A172 (cell line): ENCODE data around the gene ARHGEF38. TPM values are rescaled to one million over a fixed set of nuclear protein-coding genes. Genes with fewer than 3 reads are reported as not detected.

ENCODE experiments used
- DNase-seq: peaks from one replicate; pipeline ENCODE4 v3.0.0-alpha.2; 2015; ENCODE audit warnings: low spot score
- total RNA-seq: library from RNA; depleted of rRNA; stranded (reverse); fragments of >200 nt; shearing (Covaris generic); gene quantifications from 2 replicates; pipeline ENCODE4 v1.2.3, GENCODE V29; 2014

The ARHGEF38 gene
- total RNA-seq, 1 experiment from 2014 or later: not detected

DNA sequence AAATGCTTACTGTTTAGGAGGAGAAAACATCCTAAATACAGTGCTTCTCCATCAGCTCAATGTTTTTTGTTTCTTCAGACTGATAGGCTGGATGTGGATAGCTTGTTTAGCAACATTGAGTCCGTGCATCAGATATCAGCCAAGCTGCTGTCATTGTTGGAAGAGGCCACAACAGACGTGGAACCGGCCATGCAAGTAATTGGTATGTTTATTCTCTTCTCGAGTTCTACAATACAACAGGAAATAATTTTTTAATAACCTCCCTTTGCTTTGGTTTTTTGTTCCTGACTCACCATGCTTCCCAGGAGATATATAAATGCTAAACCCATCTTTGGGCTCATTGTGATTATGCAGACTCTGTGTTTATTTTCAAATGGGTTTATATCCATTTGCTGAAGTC is 60.9 kb downstream of the ARHGEF38 start:
- DNase-seq: no peak

- DNase-seq: no peak
These were observed 66.9 kb downstream of the ARHGEF38 start for GRCh38 chr4:105619188-105619931.

- peak; percentile 92 for DNase-seq
These were observed 68.4 kb downstream of the ARHGEF38 start for GRCh38 chr4:105620640-105621323.

GRCh38 chr4:105622269-105622668 is 69.8 kb downstream of the ARHGEF38 start:
- no peak for DNase-seq

- DNase-seq: no peak
These were observed 70.7 kb downstream of the ARHGEF38 start for GRCh38 chr4:105623099-105623498.

DNA sequence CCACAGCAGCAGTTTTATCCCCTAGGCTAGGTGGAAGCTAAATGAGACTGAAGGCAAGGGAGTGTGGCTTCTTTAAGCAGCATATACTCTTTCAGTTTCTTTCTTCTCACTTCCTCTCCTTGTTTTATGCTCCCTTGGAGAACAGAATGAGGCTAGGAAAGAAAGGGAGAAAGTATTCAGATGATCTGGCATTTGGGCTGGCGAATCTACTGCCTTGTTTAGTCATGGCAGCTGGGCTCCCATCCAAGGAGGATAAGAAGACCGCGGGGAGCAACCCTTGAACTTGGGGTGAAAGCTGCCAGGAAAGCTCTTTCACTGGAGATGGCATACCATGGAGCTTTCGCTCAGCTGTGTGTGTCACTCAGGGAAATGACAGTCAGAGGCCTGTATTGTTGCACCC is 72.1 kb downstream of the ARHGEF38 start:
- peak; percentile 80 for DNase-seq

DNA sequence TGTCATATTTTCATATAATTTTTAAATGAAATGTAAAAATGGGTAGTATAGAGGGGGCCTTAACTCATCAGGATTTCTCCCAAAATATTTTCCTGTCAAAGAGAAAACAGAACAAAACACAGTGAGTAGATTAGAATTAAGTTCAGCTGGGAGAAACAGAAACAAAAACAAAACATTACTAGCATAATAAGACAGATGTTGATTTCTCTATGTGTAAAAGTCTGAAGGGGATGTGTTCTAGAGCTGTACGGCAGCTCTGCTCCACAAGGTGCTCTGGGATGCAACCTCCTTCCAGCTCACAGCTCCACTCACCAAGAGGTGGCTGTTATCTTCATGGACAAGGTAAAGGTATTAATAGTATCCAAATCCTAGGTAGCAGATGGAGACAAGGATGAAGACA is 72.8 kb downstream of the ARHGEF38 start:
- no peak for DNase-seq

GRCh38 chr4:105626846-105627245 is 74.4 kb downstream of the ARHGEF38 start:
- no peak for DNase-seq

DNA sequence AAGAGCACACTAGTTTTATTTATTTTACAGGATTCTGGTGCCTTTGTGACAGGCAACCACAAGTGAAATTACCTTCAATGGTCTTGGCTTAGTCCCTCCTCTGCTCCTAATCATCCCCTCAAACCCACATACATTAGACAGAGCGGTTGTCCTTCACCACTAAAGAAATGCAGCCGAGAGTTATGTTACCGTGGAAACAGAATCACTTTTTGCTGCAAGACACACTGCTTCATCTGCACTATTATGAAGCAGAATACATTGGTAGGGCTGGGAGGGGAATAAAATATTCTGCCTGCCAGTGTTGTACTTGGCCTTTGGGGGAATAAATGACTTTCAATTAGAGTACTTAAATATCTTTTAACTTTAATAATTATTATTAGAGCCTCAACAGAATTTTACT is 75.2 kb downstream of the ARHGEF38 start:
- DNase-seq: no peak

DNA sequence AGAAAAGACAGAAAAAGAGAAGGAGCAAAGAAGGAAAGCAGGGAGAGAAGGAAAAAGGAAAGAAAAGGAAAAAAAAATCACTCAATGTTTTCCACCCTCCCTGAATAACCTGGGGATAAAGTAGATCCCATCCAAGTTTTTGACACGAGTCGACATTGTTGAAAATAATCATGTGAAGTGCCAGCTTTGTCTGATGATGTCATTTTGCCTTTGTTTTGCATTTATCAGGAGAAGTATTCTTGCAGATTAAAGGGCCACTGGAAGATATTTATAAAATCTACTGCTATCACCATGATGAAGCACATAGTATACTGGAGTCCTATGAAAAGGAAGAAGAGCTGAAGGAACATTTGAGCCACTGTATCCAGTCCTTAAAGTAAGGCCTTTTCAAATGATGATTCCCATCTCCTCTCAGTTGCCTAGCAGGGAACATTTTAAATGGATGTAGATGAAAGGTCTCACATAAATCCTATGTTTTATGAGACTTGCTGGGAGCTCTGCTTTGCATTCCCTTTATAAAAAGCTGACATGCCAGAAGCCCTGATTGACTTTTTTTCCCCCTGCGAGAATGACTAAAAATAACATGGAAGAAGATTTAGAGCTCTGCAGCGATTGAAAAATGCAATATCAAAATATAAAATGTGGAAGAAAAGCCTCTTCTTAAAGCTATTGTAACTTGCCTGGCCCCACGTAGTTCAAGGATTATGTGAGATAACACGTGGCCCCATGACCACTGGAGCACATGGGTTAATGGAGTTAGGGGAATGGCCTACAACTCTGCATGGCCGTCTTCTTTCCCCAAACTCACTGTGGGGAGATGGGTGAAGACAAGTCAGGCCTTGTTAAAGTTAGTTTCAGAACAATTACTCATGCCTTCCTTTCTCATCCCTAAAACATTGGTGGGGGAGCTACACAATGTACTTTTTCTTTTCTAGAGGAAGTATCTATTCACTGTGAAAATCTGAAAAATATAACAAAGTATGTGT is 78.5 kb downstream of the ARHGEF38 start:
- no peak for DNase-seq

- no peak for DNase-seq
These were observed 79.5 kb downstream of the ARHGEF38 start for GRCh38 chr4:105631818-105632400.

DNA sequence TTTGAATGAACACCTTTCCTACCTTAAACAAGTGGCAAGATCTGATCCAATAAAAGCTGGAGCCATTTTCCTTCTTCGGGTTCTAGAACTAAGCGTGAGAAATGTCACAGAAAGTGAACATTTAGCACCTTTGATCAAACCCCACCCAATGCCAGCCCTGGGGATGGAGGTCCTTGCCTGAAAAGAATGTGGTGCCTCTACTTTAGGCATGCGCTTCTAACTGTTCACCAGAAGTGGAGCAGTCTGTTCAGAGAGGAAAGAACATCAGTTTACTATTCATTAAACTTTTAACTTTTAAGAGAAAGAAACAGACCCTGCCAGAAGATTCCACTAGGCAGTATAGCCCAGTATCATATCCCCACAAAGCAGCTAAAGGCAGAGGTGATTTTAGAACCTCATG is 80.2 kb downstream of the ARHGEF38 start:
- DNase-seq: no peak

- DNase-seq: no peak
These were observed 80.8 kb downstream of the ARHGEF38 start for GRCh38 chr4:105633241-105633640.

DNA sequence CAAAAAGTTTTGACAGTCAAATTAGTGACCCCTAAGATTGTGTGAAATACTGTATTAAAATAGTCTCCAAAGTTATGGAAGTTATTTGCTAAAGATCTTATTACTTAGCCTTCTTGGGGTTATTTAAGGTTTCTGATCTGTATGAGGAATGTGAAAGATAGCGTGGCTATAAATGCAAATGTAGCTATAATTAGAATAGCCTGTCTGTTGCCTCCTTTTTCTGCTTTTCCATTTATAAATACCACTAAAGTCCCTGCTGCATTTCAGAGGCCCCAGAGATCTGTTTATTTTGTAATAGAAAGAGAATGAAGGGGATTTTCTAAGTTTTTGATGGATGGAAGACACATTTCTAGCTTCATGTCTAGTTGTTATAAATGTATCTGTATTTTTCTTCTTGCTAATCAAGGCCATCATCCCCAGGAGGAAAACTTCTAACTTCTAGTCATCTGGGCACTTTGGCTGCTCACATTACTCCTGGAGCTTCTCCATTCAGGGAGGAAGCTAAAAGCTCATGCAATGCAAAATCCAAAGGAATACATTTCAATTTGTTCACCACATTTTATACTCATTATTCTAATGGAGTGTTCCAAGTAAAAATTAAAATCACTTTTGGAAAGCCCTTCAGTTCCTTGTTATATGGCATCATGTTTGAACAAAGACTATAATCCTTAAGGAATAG is 82.1 kb downstream of the ARHGEF38 start:
- no peak for DNase-seq

DNA sequence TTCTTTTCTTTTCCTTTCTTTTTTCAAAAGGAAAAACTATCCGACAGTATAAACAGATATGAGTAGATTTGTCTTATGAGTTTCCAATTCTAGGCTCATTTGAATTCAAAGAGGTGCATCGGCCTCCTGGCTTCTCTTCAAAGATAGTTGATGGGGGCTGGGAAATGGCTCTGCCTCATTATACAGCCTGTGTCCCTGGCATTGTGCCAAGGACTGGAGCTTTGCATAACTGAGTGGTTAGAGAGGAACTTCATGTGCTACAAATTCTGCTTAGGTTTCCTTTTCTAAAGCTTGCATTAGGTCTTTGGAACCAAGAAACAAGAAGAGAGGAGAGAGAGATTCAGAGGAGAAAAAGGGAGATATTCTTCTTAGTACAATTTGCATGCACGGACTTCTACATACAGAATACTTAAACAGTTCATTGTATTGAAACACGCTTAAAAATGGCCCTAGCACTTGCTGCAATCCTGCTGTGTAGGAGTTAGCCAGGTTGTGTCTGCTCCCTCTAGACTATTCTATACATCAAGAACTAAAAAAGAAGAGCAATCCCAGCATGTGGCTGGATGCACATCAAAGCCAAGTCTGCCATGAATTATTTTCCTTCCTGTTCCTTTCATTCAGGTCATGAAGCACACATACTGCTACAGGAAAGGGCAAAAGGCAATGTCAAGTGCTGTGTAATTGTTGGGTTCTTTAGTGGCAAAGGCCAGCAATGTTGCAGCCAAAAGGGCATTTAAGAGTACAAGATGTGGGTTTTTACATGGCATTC is 85.2 kb downstream of the ARHGEF38 start:
- DNase-seq: no peak

DNA sequence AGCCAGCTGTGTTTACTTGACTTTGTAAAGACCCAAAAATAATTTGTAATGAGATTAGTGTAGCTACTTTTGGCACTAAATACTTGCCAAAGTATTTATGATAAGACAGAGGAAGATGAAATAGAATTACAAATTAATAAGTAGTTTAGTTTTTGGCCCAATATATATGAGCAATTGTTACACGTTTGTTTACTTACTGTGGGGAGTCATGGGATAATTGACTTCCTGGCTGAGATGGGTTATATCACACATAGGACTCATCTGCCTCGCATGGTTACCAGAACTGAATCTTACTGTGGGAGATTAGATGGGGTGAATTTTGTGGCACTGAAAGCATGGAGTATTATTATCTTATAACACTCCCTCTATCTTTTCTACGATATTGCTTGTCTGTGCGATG is 89.4 kb downstream of the ARHGEF38 start:
- DNase-seq: no peak

- no peak for DNase-seq
These were observed 91.8 kb downstream of the ARHGEF38 start for GRCh38 chr4:105644257-105644656.

DNA sequence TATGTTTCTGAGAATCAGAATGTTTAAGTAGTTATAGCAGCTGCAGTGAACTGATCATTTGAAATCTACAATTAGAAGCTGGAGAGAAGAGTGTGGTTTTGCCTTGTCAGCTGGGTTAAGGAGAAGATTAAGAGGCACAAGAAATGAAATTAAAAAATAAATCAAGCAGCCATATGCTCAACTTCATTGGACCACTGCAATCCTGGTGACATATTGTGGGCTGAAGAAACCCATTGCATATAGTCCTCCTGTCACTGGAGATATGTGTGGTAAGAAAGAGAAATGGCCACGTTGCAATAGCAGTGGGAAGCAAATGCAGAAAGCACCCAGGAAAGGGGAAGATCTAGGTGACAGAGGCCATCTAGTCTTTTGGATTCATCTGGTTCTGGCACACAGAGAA is 93.0 kb downstream of the ARHGEF38 start:
- DNase-seq: no peak

GRCh38 chr4:105650190-105650589 is 97.8 kb downstream of the ARHGEF38 start:
- no peak for DNase-seq

- DNase-seq: no peak
These were observed 99.5 kb downstream of the ARHGEF38 start for GRCh38 chr4:105651884-105652283.
